ENCODE results near the gene CLRN1.
"Not testable (repeated sequence)": the region's sequence is repeated elsewhere in the genome, so short reads cannot be mapped to it uniquely, and the experiment has no call there.

CLRN1 gene

GRCh38 chr3:150972366-150973071 lies at the start of gene CLRN1:
TSS of gene CLRN1 (minus strand) at chr3:150972727. CDS start at chr3:150972708, 19 bp downstream.
- DNase-seq (ENCODE audit: low spot score) = no peak

GRCh38 chr3:151016478-151016795 lies 43.9 kb upstream of the CLRN1 start:
- DNase-seq (ENCODE audit: low spot score) = no peak

GRCh38 chr3:151015767-151016477 lies 43.4 kb upstream of the CLRN1 start:
- DNase-seq (ENCODE audit: low spot score) = no peak

GRCh38 chr3:151015181-151015580 lies 42.7 kb upstream of the CLRN1 start:
- DNase-seq (ENCODE audit: low spot score) = no peak

GRCh38 chr3:151014501-151015018 lies 42.0 kb upstream of the CLRN1 start:
- no peak for DNase-seq (ENCODE audit: low spot score)

- DNase-seq (ENCODE audit: low spot score) = no peak
Observed at GRCh38 chr3:151012753-151013152, 40.2 kb upstream of the CLRN1 start.

GRCh38 chr3:151011427-151011826 lies 38.9 kb upstream of the CLRN1 start:
- DNase-seq (ENCODE audit: low spot score) = no peak

- no peak for DNase-seq (ENCODE audit: low spot score)
Observed at GRCh38 chr3:151009981-151010380, 37.5 kb upstream of the CLRN1 start.

- DNase-seq (ENCODE audit: low spot score) = no peak
Observed at GRCh38 chr3:151009430-151009829, 36.9 kb upstream of the CLRN1 start.

- peak; percentile 16 for DNase-seq (ENCODE audit: low spot score)
Observed at GRCh38 chr3:151008699-151009098, 36.2 kb upstream of the CLRN1 start.

- no peak for DNase-seq (ENCODE audit: low spot score)
Observed at GRCh38 chr3:151003768-151004134, 31.2 kb upstream of the CLRN1 start.

GRCh38 chr3:151003029-151003767 lies 30.7 kb upstream of the CLRN1 start:
- no peak for DNase-seq (ENCODE audit: low spot score)

- DNase-seq (ENCODE audit: low spot score) = no peak
Observed at GRCh38 chr3:151002003-151002981, 29.8 kb upstream of the CLRN1 start.

- DNase-seq (ENCODE audit: low spot score) = no peak
Observed at GRCh38 chr3:150998996-150999395, 26.5 kb upstream of the CLRN1 start.

GRCh38 chr3:150996731-150997130 lies 24.2 kb upstream of the CLRN1 start:
- no peak for DNase-seq (ENCODE audit: low spot score)

GRCh38 chr3:150995510-150995909 lies 23.0 kb upstream of the CLRN1 start:
- no peak for DNase-seq (ENCODE audit: low spot score)

- no peak for DNase-seq (ENCODE audit: low spot score)
Observed at GRCh38 chr3:150989208-150989607, 16.7 kb upstream of the CLRN1 start.

GRCh38 chr3:150988395-150988794 lies 15.9 kb upstream of the CLRN1 start:
- DNase-seq (ENCODE audit: low spot score) = not testable (repeated sequence)

- DNase-seq (ENCODE audit: low spot score) = no peak
Observed at GRCh38 chr3:150985711-150986110, 13.2 kb upstream of the CLRN1 start.

GRCh38 chr3:150984066-150984465 lies 11.5 kb upstream of the CLRN1 start:
- DNase-seq (ENCODE audit: low spot score) = no peak

GRCh38 chr3:150978566-150979148 lies 6.1 kb upstream of the CLRN1 start:
- no peak for DNase-seq (ENCODE audit: low spot score)
